Placental pericyte (primary cell): Measurements from ENCODE around the gene ZKSCAN5. TPM values are rescaled to one million over a fixed set of nuclear protein-coding genes. Genes with fewer than 3 reads are reported as not detected.

Experiments used
- total RNA-seq: library from RNA; depleted of rRNA; stranded (reverse); fragments of >200 nt; gene quantifications from 2 replicates; pipeline ENCODE4 v1.2.3, GENCODE V29; 2012

The ZKSCAN5 gene
- 16.0 and 16.9 TPM in 2 replicates for total RNA-seq

DNA sequence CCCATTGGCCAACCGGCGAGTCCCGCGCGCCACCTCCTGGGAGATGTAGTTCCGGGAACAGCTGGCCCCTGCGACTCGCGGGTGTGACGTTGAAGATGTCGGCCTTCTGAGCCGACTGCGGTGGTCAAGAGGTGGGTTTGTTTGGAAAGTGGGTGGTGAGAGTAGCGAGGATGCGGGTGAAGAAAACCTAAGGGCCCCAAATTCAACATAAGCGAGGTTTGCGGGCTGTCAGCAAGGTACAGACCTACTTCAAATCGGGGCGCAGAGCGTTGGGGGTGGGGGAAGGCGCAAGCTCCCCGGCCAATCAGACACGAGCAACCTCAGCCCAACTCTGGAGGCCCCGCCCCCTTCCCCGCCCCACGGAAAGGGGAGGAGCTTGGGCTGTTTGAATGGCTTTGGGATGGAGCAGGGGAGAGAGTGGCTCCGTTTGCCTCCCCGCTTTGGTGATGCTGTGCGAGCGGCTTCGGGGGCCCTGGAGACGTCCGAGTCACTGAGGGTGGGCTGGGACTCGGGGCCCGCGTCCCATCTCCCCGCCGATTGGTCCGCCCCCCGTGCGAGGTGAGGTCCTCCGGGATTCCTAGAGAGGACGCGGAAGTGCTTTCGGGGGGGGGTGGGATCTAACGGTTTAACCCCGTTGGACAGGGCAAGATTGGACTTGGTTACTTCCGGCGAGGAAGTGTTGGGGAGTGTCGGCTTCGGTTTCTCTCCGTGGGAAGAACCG, at the start of gene ZKSCAN5:
ZKSCAN5 (plus strand) TSS at position 60 of the 721 bp plus-strand sequence. CDS start 1,383 bp downstream, outside the sequence.

DNA sequence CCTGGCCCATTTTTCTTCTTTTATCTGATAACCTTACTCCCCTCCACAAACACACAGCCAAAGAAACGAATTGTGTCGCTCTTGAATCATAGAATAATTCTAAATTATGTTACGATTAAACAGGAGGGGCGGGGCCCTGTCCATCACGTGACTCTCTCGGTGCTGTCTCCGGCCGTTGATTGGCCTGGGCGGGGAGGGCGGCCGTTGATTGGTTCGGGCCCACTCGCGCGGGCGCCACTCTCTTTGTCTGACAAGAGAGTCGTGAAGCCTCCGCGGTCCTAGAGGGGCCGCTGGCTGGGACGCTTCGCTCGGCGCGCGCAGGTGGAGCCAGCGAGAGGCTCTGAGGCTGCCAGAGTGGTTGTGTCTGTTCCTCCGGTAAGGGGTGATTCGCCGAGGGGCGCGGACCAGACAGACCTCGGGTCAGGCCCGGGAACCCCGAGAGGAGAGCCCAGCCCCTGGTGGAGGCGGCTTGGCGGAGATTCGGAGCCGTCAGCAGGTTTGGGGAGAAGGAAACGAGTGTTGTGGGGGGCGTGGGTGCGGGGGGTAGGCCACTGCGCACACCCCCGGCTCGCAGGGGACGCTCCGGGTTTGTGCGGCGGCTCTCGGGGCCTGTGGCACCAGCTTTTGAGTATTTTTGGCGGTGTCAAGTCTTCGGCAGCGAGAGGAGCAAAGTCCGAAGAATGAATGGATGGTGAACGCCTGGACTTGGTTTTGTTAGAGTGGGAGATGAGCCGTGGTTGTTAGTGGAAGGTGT, 31.7 kb upstream of the ZKSCAN5 start, which contains the start of gene ZNF789:
ZNF789 (plus strand) TSS at position 330 of the 754 bp plus-strand sequence. CDS start 3,567 bp downstream, outside the sequence.

DNA sequence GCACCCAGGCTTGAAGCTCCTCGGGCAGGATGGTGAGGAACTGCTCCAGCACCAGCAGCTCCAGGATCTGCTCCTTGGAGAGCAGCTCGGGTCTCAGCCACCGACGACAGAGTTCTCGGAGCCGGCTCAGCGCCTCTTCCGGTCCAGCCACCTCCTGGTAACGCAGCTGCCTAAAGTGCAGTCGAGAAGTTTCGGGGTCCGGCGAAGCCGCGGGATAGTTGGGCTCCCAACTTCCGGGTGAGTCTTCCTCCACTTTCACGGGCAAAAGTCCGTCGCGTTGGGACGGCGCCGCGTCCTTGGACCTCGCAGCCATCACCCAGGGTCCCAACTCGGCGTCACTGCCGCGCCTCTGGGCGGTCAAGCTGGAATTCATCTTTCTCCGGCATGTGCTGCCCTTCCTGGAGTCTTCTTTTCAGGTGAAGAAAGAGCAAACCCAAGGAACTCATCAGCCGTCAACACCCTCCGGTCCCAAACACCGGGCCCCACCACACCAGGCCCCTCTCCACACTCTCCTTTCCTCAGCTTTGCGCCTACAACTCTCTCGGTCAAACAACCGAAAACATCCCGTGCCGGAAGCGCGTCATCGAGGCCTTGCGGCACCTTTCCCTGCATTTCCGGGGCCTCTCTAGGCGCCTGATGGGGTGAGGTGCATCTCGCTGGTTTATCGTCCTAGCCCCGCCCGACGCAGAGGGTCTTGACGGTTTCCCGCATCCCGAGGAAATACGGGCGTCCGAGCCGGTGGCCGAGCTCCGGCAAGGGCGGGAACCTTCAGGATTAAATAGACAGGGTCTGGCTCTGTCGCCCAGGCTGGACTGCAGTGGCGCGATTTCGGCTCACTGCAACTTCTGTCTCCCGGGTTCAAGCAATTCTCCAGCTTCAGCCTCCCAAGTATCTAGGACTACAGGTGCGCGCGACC, 4.5 kb upstream of the ZKSCAN5 start, which contains the start of gene ZNF394:
ZNF394 (minus strand) TSS at position 561 of the 916 bp plus-strand sequence; CDS start at position 373, 188 bp downstream.

DNA sequence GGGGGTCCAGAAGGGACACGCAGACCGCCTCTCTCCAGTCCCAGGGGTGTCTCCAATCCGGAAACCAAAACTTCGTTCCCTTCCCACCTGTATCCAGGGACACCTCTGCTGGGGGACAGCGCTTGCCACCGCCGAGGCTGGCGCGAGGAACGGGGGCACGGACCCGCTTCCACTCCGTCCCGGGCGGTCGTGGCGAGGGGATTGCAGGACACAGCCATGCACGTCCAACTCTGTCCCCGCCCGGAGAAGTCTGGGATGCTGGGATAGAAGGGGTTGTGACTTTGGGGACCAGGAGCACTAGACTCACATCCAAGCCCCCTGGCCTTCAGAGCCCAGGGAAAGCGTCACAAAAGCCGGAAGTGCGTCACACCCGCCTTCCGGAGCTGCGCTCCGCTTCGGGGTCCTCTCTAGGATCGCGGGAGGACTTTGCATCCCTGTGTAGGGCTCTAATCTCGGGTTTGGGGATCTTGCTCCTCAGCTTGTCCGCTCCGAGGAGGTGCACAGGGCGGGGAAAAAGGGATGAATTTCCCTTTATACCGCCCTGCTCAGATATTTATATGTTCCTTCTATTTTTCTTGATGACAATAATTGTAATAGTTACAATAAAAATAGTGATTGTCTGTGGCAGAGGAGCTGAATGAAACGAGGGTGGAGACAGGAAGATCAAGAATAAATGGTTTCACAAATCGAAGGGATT, 47.5 kb downstream of the ZKSCAN5 start, which contains the start of gene FAM200A:
FAM200A (minus strand) TSS at position 348 of the 697 bp plus-strand sequence. CDS start 3,707 bp downstream, outside the sequence.

DNA sequence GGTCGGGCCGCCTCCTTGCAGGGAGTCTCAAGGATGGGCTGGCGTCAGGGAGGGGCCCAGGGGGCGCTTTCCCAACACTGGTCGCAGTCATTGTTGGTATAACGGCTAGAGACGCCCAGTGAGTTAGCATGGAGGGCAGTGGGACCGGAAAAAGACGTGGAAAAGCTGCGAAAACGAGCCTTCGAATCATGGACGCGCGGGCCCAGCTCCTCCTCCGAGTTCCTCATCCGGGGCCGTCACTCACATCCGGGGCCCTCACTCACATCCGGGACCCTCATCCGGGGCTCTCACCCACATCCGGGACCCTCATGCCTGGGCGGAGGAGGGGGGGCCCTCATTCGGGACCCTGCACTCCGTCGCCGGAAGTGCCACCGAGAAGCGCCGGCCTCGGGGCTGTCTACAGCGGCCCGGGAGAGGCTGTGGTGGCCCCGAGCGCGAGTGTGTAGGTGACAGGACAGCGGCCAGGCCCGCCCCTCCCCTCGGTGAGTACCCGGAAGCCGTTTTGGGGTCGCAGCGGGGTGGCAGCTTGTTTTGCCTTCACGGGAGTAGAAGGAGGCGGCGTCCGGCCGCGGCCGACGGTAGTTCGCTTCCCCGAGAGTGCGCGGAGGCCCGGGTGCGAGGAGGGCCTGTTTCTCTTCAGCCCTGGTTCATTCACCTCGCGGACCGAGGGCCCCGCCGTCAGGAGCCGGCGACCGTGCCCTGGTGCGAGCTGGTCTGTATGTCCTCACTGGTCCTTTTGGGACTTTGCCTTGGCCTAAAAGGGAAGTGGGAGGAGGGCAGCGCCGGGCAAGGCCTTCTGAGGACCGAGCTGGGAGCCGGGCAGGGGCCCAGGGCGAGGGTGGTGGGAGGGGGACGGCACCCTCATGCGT, 54.1 kb downstream of the ZKSCAN5 start, which contains the start of gene ZNF655:
ZNF655 (plus strand) TSS at position 337 of the 869 bp plus-strand sequence. CDS start 1,918 bp downstream, outside the sequence.

Other genes starting within 250 kb of the ZKSCAN5 start
- gene MYH16, start 231.8 kb upstream of the ZKSCAN5 start, total RNA-seq, result 0.43 TPM in 1 of 2 replicates, not detected in the other
- gene ARPC1A, start 178.8 kb upstream of the ZKSCAN5 start, total RNA-seq, result 209 and 273 TPM in 2 replicates
- gene ARPC1B, start 129.9 kb upstream of the ZKSCAN5 start, total RNA-seq, result 399 and 536 TPM in 2 replicates
- 42.1 and 74.0 TPM in 2 replicates for gene PDAP1, start 96.1 kb upstream of the ZKSCAN5 start, total RNA-seq
- 87.6 and 133 TPM in 2 replicates for gene BUD31, start 95.7 kb upstream of the ZKSCAN5 start, total RNA-seq
- 4.8 and 8.4 TPM in 2 replicates for gene PTCD1, start 65.9 kb upstream of the ZKSCAN5 start, total RNA-seq
- 33.4 and 39.6 TPM in 2 replicates for gene CPSF4, start 65.7 kb upstream of the ZKSCAN5 start, total RNA-seq
- 99.8 and 214 TPM in 2 replicates for gene ATP5MF, start 38.5 kb upstream of the ZKSCAN5 start, total RNA-seq
- gene ZNF789, start 31.8 kb upstream of the ZKSCAN5 start, total RNA-seq, result 4.4 and 9.7 TPM in 2 replicates
- 28.2 and 31.9 TPM in 2 replicates for gene ZNF394, start 4.4 kb upstream of the ZKSCAN5 start, total RNA-seq
- gene FAM200A, start 47.5 kb downstream of the ZKSCAN5 start, total RNA-seq, result 3.9 and 5.7 TPM in 2 replicates
- 65.9 and 85.3 TPM in 2 replicates for gene ZNF655, start 54.0 kb downstream of the ZKSCAN5 start, total RNA-seq
- 0.44 TPM in 1 of 2 replicates, not detected in the other for gene TMEM225B, start 93.6 kb downstream of the ZKSCAN5 start, total RNA-seq
- 8.3 and 15.9 TPM in 2 replicates for gene ZSCAN25, start 112.3 kb downstream of the ZKSCAN5 start, total RNA-seq
- under 0.01 and 0.72 TPM in 2 replicates for gene CYP3A5, start 175.3 kb downstream of the ZKSCAN5 start, total RNA-seq
- 0.44 TPM in 1 of 2 replicates, not detected in the other for gene CYP3A7, start 230.5 kb downstream of the ZKSCAN5 start, total RNA-seq